ENCODE data around the gene SAT1.

SAT1 gene

GRCh38 chrX:23828881-23829280 is 45.9 kb downstream of the SAT1 start:
- TF ChIP-seq CTCF (IDR thresholded peaks at IDR 0.05; ENCODE audit: low read depth, low read length, missing control alignments): no peak
- in situ Hi-C loops (cut with HindIII; ENCODE audit: low sequenced_read_pairs): no loop called here
- no peak for DNase-seq (ENCODE audit: low read depth)
- no peak overlapping the region for H3K4me3 ChIP-seq (ENCODE audit: low read depth, low read length)

- H3K4me3 ChIP-seq (ENCODE audit: low read depth, low read length): no peak overlapping the region
- no peak for DNase-seq (ENCODE audit: low read depth)
- in situ Hi-C loops (cut with HindIII; ENCODE audit: low sequenced_read_pairs): no loop called here
- no peak for TF ChIP-seq CTCF (IDR thresholded peaks at IDR 0.05; ENCODE audit: low read depth, low read length, missing control alignments)
These were observed 49.7 kb downstream of the SAT1 start for GRCh38 chrX:23832721-23833120.

Measured in astrocyte of the cerebellum (primary cell).